Mucosa of rectum (tissue), 2 donors: ENCODE measurements around the gene DUSP15.
A peak's percentile ranks its signal among the peaks of the same experiment; 100 is the strongest.
"Not testable (repeated sequence)": the region's sequence is repeated elsewhere in the genome, so short reads cannot be mapped to it uniquely, and the experiment has no call there.

Experiments
- H3K27ac ChIP-seq, 2 donors: one replicate each; pipeline ENCODE4 v1.7.0; 2013; ENCODE audit warnings: inconsistent platforms in 2 of 2, low read depth in 2 of 2, low read length in 2 of 2
- H3K27me3 ChIP-seq, 2 donors: one replicate each; pipeline ENCODE4 v1.7.0; 2013; ENCODE audit warnings: low read length in 2 of 2; ENCODE audit not compliant: control insufficient read depth in 2 of 2, insufficient read depth in 2 of 2
- H3K36me3 ChIP-seq, 2 donors: one replicate each; pipeline ENCODE4 v1.7.0; 2013; ENCODE audit warnings: low read length in 2 of 2; ENCODE audit not compliant: control insufficient read depth in 2 of 2, insufficient read depth in 2 of 2
- H3K4me1 ChIP-seq, 2 donors: one replicate each; pipeline ENCODE4 v1.7.0; 2013; ENCODE audit warnings: low read length in 2 of 2, mild to moderate bottlenecking in 1 of 2; ENCODE audit not compliant: control insufficient read depth in 2 of 2, insufficient read depth in 2 of 2
- H3K4me3 ChIP-seq, 2 donors: one replicate each; pipeline ENCODE4 v1.7.0; 2013; ENCODE audit warnings: low read length in 2 of 2
- H3K9ac ChIP-seq, 2 donors: one replicate each; pipeline ENCODE4 v1.7.0; 2013; ENCODE audit warnings: low read length in 2 of 2, low read depth in 1 of 2, mild to moderate bottlenecking in 1 of 2
- H3K9me3 ChIP-seq, 2 donors: one replicate each; pipeline ENCODE4 v1.7.0; 2013; ENCODE audit warnings: low read length in 2 of 2; ENCODE audit not compliant: control insufficient read depth in 2 of 2
- donor health status: healthy.
- donor health status: Normal muscosa, but diverticular disease.

The DUSP15 gene

DNA sequence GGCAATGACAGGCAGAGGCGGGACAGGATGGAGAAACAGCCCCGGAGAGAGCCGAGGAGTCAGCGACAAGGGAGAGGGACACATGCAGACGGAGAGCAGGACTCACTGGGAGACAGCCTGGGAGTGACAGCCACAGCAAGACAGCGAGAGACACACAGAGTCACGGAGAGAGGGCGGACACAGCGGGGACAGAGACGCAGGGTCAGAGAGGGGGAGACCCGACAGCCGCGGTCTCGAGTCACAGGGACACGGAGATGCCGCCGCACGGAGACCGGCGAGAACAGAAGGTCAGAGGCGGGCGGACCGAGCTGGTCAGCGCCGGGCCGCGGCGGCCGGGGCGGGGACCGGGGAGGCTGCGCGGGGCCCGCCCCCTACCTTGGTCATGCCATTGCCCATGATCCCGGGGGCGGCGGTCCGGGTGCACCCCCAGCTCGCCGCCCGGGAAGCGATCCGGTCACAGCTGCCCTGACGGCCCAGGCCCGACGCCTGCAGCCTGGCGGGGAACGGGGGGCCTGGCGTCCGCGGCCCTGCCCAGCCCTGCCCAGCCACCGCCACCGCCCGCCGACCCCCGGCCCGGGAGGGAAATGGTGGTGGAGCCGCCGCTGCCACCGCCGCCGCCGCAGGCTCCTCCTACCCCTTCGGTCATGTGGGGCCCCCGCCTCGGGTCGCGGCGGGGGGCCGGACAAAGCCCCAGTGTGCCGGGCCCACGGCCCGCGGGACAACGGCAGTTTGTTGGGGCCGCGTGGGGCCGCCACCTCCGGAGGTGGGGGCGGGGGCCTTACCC is at the start of gene DUSP15, which contains the start of gene TTLL9:
Gene DUSP15, minus strand, starts transcription at position 586 of the 784 bp plus-strand sequence. Its CDS starts 190 bp downstream, at position 396.
Gene TTLL9, plus strand, starts transcription at position 693 of the 784 bp plus-strand sequence. CDS start 493 bp downstream, outside the sequence.
- Histone ChIP-seq H3K4me1 (peaks cover 7 to 8% of the 10 kb centered on the region in 2 donors), H3K27me3 (peaks cover 23 to 26% of the 10 kb centered on the region in 2 donors), H3K27ac (no peak within 1 kb of the TSS), H3K9me3 (no peaks in the 10 kb centered on the region), H3K36me3 (no peaks in the 10 kb centered on the region), H3K9ac (peak within 1 kb of the TSS; percentile 24 to 70), H3K4me3 (peak within 1 kb of the TSS; percentile 77)

GRCh38 chr20:31919410-31920155 is 49.3 kb upstream of the DUSP15 start:
- peaks cover 0 to 3% of the 10 kb centered on the region in 2 donors for H3K27me3 ChIP-seq
- H3K9ac ChIP-seq, result no peak overlapping the region

DNA sequence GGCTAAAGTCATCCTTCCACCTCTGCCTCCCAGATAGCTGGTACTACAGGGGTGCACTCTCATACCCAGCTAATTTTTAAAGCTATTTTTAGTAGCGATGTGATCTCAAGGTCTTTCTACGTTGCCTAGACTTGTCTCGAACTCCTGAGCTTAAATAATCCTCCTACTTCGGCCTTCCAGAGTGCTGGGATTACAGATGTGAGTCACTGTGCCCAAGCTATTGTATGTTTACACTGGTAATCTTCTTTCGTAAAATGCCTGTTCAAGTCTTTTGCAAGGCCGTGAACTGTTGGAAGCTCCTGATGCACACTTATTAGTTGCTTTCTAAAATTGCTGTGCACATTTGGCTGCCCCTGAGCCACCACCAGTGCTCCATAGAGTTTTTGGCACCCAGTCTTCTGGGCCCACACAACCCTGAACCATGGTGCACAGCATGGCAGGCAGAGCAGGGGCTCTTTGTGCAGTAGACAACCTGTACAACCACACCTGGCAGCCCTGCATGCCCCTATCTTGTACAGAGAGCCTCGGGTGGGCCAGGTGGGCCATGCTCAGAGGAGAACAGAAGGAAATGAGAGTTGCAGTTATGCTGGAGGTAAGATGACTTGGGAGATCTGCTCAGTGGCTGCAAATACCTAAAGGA is 48.3 kb upstream of the DUSP15 start:
- Histone ChIP-seq H3K9me3 (no peaks in the 10 kb centered on the region), H3K27ac (no peak overlapping the region), H3K9ac (no peak overlapping the region), H3K27me3 (peaks cover 0 to 3% of the 10 kb centered on the region in 2 donors), H3K4me3 (no peak overlapping the region), H3K4me1 (no peaks in the 10 kb centered on the region), H3K36me3 (no peaks in the 10 kb centered on the region)

More at GRCh38 chr20:31919410-31920155, 49.3 kb upstream of the DUSP15 start:
- no peaks in the 10 kb centered on the region for H3K4me1 ChIP-seq
- H3K27ac ChIP-seq, result no peak overlapping the region
- H3K36me3 ChIP-seq, result no peaks in the 10 kb centered on the region
- H3K9me3 ChIP-seq, result no peaks in the 10 kb centered on the region
- H3K4me3 ChIP-seq, result no peak overlapping the region

DNA sequence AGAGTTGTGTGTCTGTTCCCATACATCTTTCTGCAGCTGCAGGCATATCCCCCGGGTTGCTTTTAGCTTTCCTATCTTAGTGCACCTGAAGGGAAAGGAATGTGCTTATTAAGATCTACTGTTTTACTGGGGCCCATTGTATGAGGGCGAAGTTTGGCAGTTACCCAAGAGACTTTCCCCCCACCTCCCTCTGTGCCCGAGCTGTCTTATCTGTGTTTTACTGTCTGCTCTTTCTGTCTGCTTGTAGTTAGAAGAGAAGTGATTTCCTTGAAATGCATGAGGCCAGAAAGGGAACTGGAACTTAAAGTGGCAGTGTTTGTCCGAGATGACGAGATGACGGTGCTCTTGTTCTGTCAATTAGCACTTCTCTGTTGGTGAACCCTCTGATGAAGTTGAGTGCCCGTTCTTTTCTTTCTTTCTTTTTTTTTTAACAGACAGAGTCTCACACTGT is 47.7 kb upstream of the DUSP15 start:
- not testable (repeated sequence) for H3K27me3 ChIP-seq, H3K9me3 ChIP-seq, H3K4me1 ChIP-seq, H3K4me3 ChIP-seq, H3K36me3 ChIP-seq, H3K27ac ChIP-seq, H3K9ac ChIP-seq

DNA sequence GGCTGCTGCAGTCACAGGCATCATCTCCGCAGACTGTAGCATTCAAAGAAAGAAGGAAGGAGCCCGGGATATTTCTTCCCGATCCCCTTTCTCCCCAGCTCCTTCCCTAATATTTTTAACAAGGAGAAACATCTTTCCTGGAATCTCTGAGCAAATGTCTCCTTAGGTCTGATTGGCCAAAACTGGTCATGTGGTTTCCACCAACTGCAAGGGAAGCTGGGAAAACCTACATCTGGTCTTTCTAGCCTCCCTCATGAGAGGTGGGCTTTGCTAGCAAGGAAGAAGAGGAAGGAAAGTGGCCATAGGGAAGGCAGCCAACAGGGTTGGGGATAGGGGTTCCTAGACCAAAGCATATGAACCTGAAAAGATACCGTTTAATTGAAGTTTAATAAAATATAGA is 46.4 kb upstream of the DUSP15 start:
- Histone ChIP-seq H3K9me3 (no peaks in the 10 kb centered on the region), H3K27me3 (no peaks in the 10 kb centered on the region), H3K27ac (no peak overlapping the region), H3K36me3 (no peaks in the 10 kb centered on the region), H3K9ac (no peak overlapping the region), H3K4me3 (no peak overlapping the region), H3K4me1 (no peaks in the 10 kb centered on the region)

DNA sequence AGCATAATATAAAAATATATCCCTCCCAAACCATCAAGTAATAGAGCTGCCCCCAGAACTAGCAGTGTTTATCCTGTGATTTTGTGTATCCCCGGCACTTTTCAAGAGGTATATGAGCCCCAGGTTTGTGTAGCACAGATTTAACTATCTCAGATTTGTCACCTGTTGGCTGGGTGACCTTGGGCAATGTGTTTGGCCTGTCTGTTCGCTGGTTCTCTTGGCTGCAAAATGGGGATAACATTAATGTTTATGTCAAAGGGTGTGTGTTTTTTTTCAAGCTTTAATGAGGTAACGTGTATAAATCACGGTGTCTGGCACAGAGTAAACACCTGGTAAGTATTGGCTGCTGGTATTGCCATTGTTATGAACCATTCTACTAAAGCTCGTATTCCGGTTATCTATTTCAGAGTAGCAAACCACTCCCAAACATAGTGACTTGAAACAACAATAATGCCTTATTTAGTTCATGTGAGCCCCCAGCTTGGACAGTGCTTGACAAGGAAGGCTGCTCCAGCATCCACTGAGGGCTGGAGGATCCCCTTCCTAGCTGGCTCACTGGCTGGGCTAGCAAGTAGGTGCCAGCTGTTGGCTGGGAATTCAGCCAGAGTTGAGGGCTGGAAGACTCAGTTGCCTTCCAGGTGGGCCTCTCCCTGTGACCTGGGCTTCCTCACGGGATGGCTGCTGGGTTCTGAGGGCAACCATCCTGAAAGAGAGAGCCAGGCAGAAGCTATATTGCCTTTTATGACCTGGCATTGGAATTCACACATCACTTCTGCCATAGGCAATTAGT is 45.4 kb upstream of the DUSP15 start:
- Histone ChIP-seq H3K4me1 (no peaks in the 10 kb centered on the region), H3K9me3 (no peaks in the 10 kb centered on the region), H3K36me3 (no peaks in the 10 kb centered on the region), H3K27me3 (no peaks in the 10 kb centered on the region), H3K9ac (no peak overlapping the region), H3K27ac (no peak overlapping the region), H3K4me3 (no peak overlapping the region)

GRCh38 chr20:31914170-31914569 is 43.8 kb upstream of the DUSP15 start:
- Histone ChIP-seq H3K36me3 (no peaks in the 10 kb centered on the region), H3K9ac (no peak overlapping the region), H3K27ac (no peak overlapping the region), H3K27me3 (no peaks in the 10 kb centered on the region), H3K4me1 (no peaks in the 10 kb centered on the region), H3K9me3 (no peaks in the 10 kb centered on the region), H3K4me3 (no peak overlapping the region)

- no peak overlapping the region for H3K4me3 ChIP-seq
- H3K36me3 ChIP-seq, result no peaks in the 10 kb centered on the region
- H3K4me1 ChIP-seq, result no peaks in the 10 kb centered on the region
- no peaks in the 10 kb centered on the region for H3K27me3 ChIP-seq
- H3K9me3 ChIP-seq, result no peaks in the 10 kb centered on the region
- no peak overlapping the region for H3K9ac ChIP-seq
- H3K27ac ChIP-seq, result no peak overlapping the region
Observed at GRCh38 chr20:31913431-31914157, 43.3 kb upstream of the DUSP15 start.

GRCh38 chr20:31910071-31910803 is 39.9 kb upstream of the DUSP15 start:
- no peaks in the 10 kb centered on the region for H3K9me3 ChIP-seq
- no peaks in the 10 kb centered on the region for H3K4me1 ChIP-seq
- H3K27ac ChIP-seq, result no peak overlapping the region
- no peak overlapping the region for H3K9ac ChIP-seq
- no peaks in the 10 kb centered on the region for H3K27me3 ChIP-seq
- H3K36me3 ChIP-seq, result no peaks in the 10 kb centered on the region
- no peak overlapping the region for H3K4me3 ChIP-seq
